ENCODE results near the gene POPDC3. TPM values are rescaled to one million over a fixed set of nuclear protein-coding genes. Genes with fewer than 3 reads are reported as not detected.

Gene POPDC3
- total RNA-seq, 2 donors from 2014 or later: not detected

DNA sequence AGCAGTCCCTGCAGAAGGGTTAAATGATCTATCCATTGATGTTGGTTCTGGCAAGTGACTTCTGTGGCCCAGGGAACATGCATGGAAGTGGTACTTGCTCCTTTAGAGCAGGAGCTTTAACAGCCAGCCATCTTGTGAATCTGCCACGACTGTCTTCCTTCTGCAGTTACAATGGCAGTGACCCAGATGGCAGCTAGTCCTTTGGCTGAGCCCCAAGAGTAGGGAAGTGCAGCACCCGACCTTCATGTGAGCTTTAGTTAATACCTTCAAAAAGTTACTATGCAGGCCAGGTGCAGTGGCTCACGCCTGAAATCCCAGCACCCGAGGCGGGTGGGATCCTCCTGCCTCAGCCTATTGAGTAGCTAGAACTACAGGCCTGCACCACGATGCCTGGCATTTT lies 66.4 kb downstream of the POPDC3 start:
- ATAC-seq: no peak
- Mint-ChIP-seq H3K27me3 (peaks cover 23 to 25% of the 10 kb centered on the region in 2 donors), H3K9me3 (no peaks in the 10 kb centered on the region), H3K4me3 (no peak overlapping the region), H3K36me3 (no peaks in the 10 kb centered on the region), H3K27ac (no peak overlapping the region), H3K4me1 (ENCODE audit: low read depth in 2 of 2) (no peaks in the 10 kb centered on the region)
- no peak for DNase-seq (ENCODE audit: low spot score)

DNA sequence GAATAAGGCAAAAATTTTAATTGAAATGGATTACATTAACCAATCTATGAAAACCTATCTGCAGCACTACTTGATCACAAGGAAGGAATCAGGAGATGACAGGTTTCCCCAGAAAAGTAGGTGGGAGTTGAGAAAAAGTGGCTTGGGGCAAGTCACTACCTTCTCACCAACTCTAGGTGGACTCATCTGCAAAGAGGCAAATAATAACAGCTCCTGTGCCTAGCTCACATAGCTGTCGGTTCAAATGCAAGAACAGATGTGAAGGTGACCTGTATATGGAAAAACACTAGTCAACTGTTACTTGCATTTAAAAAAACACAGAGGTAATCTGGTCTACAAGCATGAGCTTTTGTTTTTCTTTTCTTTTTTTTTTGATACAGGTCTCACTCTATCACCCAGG lies 67.2 kb downstream of the POPDC3 start:
- DNase-seq (ENCODE audit: low spot score): no peak
- no peaks in the 10 kb centered on the region for H3K36me3 Mint-ChIP-seq
- no peak for ATAC-seq
- H3K9me3 Mint-ChIP-seq: no peaks in the 10 kb centered on the region
- no peaks in the 10 kb centered on the region for H3K4me1 Mint-ChIP-seq (ENCODE audit: low read depth in 2 of 2)
- H3K4me3 Mint-ChIP-seq: no peak overlapping the region
- no peak overlapping the region for H3K27ac Mint-ChIP-seq
- H3K27me3 Mint-ChIP-seq: peaks cover 28 to 31% of the 10 kb centered on the region in 2 donors

DNA sequence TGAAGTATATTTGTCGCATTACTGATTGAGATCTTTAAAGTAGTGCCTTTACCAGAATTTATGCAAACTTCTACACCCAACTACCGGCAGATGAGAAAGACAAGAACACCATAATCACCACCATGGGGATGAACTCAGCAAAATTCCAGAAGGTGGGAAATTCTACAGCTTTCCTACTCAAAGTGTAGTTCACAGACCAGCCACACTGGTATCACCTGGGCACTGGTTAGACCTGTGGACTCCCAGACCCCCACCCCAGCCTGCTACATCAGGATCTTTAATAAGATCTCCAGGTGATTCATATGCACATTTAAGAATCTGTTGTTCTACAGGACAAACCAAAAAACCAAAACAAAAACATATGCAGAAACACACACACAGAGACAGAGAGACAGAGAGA lies 67.9 kb downstream of the POPDC3 start:
- peaks cover 28% of the 10 kb centered on the region in 2 donors for H3K27me3 Mint-ChIP-seq
- ATAC-seq (no peak), DNase-seq (ENCODE audit: low spot score) (no peak)
- H3K4me1 Mint-ChIP-seq (ENCODE audit: low read depth in 2 of 2): no peaks in the 10 kb centered on the region
- no peaks in the 10 kb centered on the region for H3K36me3 Mint-ChIP-seq
- H3K27ac Mint-ChIP-seq: no peak overlapping the region
- no peaks in the 10 kb centered on the region for H3K9me3 Mint-ChIP-seq
- H3K4me3 Mint-ChIP-seq: no peak overlapping the region

DNA sequence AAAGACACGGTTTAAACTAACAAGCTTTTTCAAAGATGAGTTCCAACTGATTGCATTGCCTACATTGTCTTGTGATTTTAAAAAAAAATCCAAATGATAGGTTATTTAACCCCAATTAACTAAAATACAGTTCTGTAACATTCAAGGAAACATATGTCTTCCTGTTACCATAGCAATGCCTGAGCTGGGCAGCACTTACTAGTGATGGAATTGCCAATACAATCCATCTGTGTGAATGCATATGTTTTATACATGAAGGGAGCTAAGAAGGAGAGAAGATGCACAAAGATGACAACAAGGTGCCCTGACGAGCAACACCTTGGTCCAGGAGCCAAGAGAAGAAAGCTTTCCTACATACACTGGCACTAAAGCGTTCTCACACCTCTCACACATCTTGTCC lies 68.7 kb downstream of the POPDC3 start:
- Mint-ChIP-seq H3K4me1 (ENCODE audit: low read depth in 2 of 2) (no peaks in the 10 kb centered on the region), H3K36me3 (no peaks in the 10 kb centered on the region), H3K4me3 (no peak overlapping the region), H3K27me3 (peaks cover 22 to 25% of the 10 kb centered on the region in 2 donors), H3K9me3 (no peaks in the 10 kb centered on the region), H3K27ac (no peak overlapping the region)
- DNase-seq (ENCODE audit: low spot score) (no peak), ATAC-seq (no peak)

DNA sequence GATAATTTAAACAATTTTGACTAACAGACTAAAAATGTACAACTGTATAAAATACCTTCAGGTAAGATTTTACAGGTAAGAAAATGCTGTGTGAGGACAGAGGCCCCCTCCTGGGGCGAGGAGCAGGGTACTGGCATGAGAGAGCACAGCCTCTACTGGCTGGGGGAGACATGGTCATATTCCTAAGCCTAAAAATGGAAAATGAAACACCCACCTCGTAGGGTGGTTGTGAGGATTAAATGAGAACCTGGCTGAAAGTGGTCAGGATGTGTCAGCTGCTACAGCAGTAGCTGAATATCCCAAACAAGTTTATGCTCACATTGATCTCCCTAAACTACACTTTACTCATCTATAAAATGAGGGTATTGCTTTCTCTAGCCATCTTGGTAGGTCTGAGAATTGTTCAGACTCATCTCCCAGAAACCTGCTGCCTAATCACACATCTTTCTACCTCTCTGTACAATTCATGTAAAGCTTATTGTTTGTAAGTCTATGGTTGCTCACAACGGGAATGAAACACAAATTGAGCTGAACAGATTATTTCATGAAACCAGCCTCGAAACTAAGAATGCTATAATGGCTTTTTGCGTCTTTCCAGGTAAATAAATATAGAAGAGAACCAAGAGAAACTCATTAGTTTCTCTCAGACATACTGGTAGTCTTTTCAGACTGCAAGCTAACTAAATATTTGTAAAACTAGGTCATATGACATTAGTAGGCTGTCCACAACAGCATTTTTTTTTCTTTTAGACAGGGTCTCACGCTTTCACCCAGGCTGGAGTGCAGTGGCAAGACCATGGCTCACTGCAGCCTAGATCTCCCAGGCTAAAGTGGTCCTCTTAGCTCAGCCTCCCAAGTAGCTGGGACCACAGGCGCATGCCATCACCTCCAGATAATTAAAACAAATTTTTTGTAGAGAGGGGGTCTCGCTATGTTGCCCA lies 69.6 kb downstream of the POPDC3 start:
- H3K36me3 Mint-ChIP-seq: no peaks in the 10 kb centered on the region
- ATAC-seq: no peak
- H3K4me1 Mint-ChIP-seq (ENCODE audit: low read depth in 2 of 2): no peaks in the 10 kb centered on the region

DNA sequence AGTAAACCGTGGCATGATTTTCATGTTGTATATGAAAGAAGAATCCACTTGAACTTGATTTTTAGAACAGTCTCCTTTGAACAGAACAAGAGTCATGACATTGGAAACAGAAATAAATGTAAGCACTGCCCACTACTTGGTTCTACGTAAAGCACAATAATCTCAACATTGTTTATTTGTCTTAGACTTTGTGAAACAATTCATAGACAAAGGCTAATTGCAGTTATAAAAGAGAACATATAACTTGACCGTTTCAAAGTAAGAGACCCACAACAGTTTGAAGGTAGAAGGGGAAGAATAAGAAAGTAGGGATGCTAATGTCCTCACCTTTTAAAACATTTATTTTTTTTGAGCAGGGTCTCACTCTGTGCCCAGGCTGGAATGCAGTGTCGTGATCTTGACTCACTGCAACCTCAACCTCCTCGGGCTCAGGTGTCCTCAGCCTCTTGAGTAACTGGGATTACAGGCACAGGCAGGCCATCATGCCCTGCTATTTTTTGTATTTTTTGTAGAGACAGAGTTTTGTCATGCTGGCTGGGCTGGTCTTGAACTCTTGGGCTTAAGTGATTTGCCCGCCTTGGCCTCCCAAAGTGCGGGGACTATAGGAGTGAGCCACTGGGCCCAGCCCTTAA lies 71.1 kb downstream of the POPDC3 start:
- no peaks in the 10 kb centered on the region for H3K36me3 Mint-ChIP-seq
- no peaks in the 10 kb centered on the region for H3K9me3 Mint-ChIP-seq
- peaks cover 28 to 32% of the 10 kb centered on the region in 2 donors for H3K27me3 Mint-ChIP-seq
- DNase-seq (ENCODE audit: low spot score) (no peak), ATAC-seq (no peak)
- H3K4me3 Mint-ChIP-seq: no peak overlapping the region
- H3K4me1 Mint-ChIP-seq (ENCODE audit: low read depth in 2 of 2): no peaks in the 10 kb centered on the region
- H3K27ac Mint-ChIP-seq: no peak overlapping the region

More for the DNA sequence above, 69.6 kb downstream of the POPDC3 start:
- DNase-seq (ENCODE audit: low spot score): no peak
- Mint-ChIP-seq H3K4me3 (no peak overlapping the region), H3K27ac (no peak overlapping the region), H3K9me3 (no peaks in the 10 kb centered on the region), H3K27me3 (peaks cover 26 to 28% of the 10 kb centered on the region in 2 donors)

Other genes starting within 250 kb of the POPDC3 start
- gene LIN28B, start 222.9 kb downstream of the POPDC3 start, total RNA-seq: not detected
- 10 to 100 TPM; 48.1 to 61.0 TPM for gene PREP, start 223.1 kb upstream of the POPDC3 start, total RNA-seq

All from natural killer cell treated with Interleukin-12 subunit alpha and Interleukin-12 subunit beta and Interleukin-15 and Interleukin-18, amount 100 ng/mL, for 72 hours (primary cell).